GM13976 (cell line): ENCODE measurements around the gene EXOC1.

Source experiments
- DNase-seq: peaks from one replicate; pipeline ENCODE4 v3.0.0; 2012; ENCODE audit warnings: low spot score
- in situ Hi-C: fragments of 300-500 bp; cut with MboI; formaldehyde crosslinking; loops from one replicate; pipeline ENCODE4 v1.12.0; 2022; ENCODE audit warnings: low sequenced_read_pairs, mixed read lengths, inconsistent platforms; ENCODE audit not compliant: unreplicated experiment
- TF ChIP-seq, protein P1 (sequence below): IDR thresholded peaks from 2 replicates; pipeline ENCODE4 v1.5.1; 2012; ENCODE audit warnings: borderline replicate concordance, mild to moderate bottlenecking; ENCODE audit not compliant: insufficient read depth; ENCODE audit errors: extremely low read depth, missing control alignments, control extremely low read depth

EXOC1 gene

DNA sequence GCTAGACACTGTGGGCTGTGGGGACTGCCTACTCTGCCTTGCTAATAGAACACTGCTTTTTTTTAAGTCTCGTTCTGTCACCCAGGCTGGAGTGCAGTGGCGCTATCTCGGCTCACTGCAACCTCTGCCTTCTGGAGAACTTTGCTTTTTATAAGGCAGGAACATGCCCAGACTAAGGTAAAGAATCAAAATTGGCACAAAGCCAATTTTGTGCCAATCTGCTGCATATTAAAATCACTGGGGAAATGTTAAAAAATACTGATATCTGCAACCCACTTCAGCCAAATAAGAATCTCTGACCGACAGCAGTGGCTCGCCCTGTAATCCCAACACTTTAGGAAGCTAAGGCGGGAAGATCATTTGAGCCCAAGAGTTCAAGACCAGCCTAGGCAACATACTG, 58.8 kb downstream of the EXOC1 start:
- TF ChIP-seq, protein P1, sequence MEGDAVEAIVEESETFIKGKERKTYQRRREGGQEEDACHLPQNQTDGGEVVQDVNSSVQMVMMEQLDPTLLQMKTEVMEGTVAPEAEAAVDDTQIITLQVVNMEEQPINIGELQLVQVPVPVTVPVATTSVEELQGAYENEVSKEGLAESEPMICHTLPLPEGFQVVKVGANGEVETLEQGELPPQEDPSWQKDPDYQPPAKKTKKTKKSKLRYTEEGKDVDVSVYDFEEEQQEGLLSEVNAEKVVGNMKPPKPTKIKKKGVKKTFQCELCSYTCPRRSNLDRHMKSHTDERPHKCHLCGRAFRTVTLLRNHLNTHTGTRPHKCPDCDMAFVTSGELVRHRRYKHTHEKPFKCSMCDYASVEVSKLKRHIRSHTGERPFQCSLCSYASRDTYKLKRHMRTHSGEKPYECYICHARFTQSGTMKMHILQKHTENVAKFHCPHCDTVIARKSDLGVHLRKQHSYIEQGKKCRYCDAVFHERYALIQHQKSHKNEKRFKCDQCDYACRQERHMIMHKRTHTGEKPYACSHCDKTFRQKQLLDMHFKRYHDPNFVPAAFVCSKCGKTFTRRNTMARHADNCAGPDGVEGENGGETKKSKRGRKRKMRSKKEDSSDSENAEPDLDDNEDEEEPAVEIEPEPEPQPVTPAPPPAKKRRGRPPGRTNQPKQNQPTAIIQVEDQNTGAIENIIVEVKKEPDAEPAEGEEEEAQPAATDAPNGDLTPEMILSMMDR, result no peak
- DNase-seq, result no peak
- in situ Hi-C loops, result no loop called here

DNA sequence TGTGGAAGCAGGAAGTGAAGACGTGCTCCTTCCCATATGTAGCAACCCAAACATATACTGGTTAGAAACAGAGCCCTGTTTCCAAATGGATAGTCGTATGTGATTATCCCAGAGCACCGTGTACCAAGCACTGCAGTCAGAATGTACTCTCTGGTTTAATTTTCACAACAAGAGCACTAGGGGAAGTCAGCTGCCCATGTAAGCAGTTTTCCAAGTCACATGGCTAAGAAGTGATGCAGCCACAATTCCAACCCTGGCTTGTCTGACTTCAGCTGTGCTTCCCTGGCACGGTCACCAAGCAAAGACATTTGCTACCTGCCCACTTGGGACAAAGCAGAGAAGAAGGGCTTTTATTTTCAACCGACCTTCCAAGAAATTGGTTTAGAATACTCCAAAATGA, 67.1 kb downstream of the EXOC1 start:
- no peak for DNase-seq
- in situ Hi-C loops, result no loop called here
- TF ChIP-seq, protein P1, result no peak

DNA sequence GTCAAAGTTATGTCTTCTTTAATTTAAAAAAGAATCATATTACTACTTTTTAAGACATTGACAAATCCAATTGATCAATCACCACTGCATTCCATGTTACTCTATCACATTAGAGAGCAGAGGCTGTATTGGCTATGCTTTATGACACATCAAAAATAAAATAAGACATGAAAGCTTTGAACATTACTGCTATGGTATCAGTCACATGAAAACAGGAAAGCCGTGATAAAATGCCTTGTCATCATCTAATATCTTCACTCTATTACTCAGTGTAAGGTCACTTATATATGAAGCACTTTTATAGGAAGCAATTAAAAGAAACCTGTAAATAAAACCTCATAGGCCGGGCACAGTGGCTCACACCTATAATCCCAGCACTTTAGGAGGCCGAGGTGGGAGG, 67.6 kb downstream of the EXOC1 start:
- no peak for DNase-seq
- in situ Hi-C loops, result no loop called here

DNA sequence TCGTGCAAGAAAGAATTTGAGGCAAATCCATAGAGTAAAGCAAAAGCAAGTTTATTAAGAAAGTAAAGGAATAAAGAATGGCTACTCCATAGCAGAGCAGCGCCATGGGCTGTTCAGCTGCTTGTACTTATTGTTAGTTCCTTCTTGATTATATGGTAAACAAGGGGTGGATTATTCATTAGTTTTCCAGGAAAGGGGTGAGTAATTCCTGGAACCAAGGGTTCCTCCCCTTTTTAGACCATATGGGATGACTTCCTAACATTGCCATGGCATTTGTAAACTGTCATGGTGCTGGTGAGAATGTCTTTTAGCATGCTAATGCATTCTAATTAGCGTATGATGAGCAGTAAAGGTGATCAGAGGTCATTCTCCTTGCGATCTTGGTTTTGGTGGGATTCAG, 71.8 kb downstream of the EXOC1 start:
- no peak for DNase-seq
- in situ Hi-C loops, result no loop called here
- TF ChIP-seq, protein P1, result no peak

More for the DNA sequence above, 67.6 kb downstream of the EXOC1 start:
- TF ChIP-seq, protein P1, result no peak

DNA sequence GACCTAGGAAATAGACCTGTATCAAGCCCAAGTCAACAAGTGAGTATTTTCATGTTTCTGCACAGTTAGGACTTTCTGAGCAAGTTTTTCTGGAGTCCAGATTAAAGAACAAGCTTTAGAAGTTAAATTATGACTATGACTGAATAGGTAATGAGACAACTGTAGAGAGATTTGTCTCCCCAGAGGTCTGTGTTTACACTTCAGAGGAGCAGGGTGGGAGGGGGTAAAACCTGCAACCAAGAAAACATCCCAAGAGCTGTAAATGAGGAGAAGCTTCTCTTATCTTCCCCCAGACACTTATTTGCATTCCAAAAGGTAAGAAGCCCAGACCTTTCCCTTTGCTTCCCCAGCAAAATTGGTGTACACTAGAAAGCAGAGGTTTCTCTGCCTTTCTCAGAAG, 73.2 kb downstream of the EXOC1 start:
- DNase-seq, result no peak
- TF ChIP-seq, protein P1, result no peak
- in situ Hi-C loops, result no loop called here

DNA sequence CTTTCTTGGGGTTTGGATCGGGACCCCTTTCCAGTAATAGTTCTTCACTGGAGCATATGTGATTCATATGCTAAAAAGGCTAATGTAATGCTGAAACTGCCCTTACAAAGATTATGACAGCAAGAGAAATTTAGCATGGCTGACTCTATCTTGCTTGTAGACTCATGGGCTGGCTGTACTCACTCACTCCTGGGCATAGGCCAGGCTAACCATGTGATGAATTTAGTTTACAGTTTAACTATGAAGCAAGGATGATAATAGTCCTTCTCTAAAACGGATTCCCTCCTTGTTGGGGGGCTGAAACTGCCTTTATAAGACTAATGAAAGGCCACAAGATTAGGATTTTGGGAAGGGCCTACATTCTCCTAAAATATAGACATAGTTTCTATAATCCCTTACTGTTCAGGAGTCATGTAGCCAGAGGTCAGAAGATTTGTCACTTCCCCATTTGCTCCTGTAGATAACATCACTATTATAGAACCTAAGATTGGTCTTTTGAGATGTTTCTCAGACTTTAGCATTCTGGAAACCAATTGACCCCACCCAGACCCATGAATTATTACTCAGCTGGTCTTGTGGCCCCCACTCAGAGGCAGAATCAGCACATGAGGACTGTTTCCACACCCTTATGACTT, 74.5 kb downstream of the EXOC1 start:
- in situ Hi-C loops, result no loop called here
- TF ChIP-seq, protein P1, result no peak
- DNase-seq, result no peak

DNA sequence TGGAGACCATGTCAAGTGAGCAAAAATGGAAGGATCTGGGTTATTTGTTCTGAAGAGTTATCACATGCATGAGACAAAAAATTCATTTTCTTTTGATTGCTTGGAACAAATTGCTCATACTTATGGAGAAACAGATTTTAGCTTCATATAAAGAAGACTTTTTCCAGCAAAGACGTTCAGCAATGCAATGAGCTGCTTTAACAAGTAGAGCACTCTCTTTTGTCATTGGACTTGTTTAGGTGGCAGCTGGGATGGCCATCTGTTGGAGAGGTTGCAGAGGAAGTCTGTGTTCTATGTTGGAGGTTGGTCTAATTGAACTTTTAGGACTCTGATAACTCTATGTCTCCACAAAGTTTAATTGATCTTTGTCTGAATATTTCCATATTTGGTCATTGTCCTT, 75.4 kb downstream of the EXOC1 start:
- in situ Hi-C loops, result no loop called here
- TF ChIP-seq, protein P1, result no peak
- no peak for DNase-seq
